DOHH2 (cell line): ENCODE results near the gene CSNK2A1.

ENCODE experiments used
- H3F3A ChIP-seq: fragments of 200-600 bp; sonication (generic), shearing (Covaris generic); 2 replicates; pipeline ENCODE4 v1.6.0; 2016; ENCODE audit warnings: antibody characterized with exemption, mild to moderate bottlenecking; ENCODE audit not compliant: control insufficient read depth, insufficient read depth
- H3K27ac ChIP-seq: fragments of 200-600 bp; sonication (generic); 2 replicates; pipeline ENCODE4 v1.5.1; 2014; ENCODE audit warnings: low read depth, mild to moderate bottlenecking, low read length, moderate library complexity
- H3K27me3 ChIP-seq: fragments of 200-600 bp; sonication (generic); 2 replicates; pipeline ENCODE4 v1.6.1; 2014; ENCODE audit warnings: mild to moderate bottlenecking, low read length, mixed read lengths; ENCODE audit not compliant: control insufficient read depth
- H3K36me3 ChIP-seq: fragments of 200-600 bp; sonication (generic); 2 replicates; pipeline ENCODE4 v1.6.1; 2014; ENCODE audit warnings: mild to moderate bottlenecking, low read length, moderate library complexity, mixed read lengths; ENCODE audit not compliant: control insufficient read depth
- H3K4me1 ChIP-seq: fragments of 200-600 bp; sonication (generic); 2 replicates; pipeline ENCODE4 v1.6.1; 2014; ENCODE audit warnings: mild to moderate bottlenecking, low read length, mixed read lengths; ENCODE audit not compliant: control insufficient read depth
- H3K4me2 ChIP-seq: fragments of 200-600 bp; sonication (generic); 2 replicates; pipeline ENCODE4 v1.6.0; 2014; ENCODE audit warnings: mild to moderate bottlenecking, low read length, moderate library complexity
- H3K4me3 ChIP-seq: fragments of 200-600 bp; sonication (generic); 2 replicates; pipeline ENCODE4 v1.5.1; 2014; ENCODE audit warnings: mild to moderate bottlenecking, low read length, mixed read lengths
- H3K79me2 ChIP-seq: fragments of 200-600 bp; sonication (generic); 2 replicates; pipeline ENCODE4 v1.6.1; 2014; ENCODE audit warnings: mild to moderate bottlenecking, low read length, mixed read lengths; ENCODE audit not compliant: control insufficient read depth
- H3K9me2 ChIP-seq: fragments of 200-600 bp; sonication (generic); replicated peaks from 2 replicates; pipeline ENCODE4 v1.6.1; 2014; ENCODE audit warnings: mild to moderate bottlenecking, low read length, mixed read lengths; ENCODE audit not compliant: control insufficient read depth
- H3K9me3 ChIP-seq: fragments of 200-600 bp; sonication (generic); 2 replicates; pipeline ENCODE4 v1.6.1; 2014; ENCODE audit warnings: antibody characterized with exemption, low read length, mixed read lengths; ENCODE audit not compliant: control insufficient read depth, insufficient read depth
- H4K20me1 ChIP-seq: fragments of 200-600 bp; sonication (generic); 2 replicates; pipeline ENCODE4 v1.6.0; 2014; ENCODE audit warnings: low read depth, mild to moderate bottlenecking, antibody characterized with exemption, low read length, moderate library complexity; ENCODE audit not compliant: control insufficient read depth, insufficient read depth
- EZH2phosphoT487 ChIP-seq: fragments of 200-600 bp; sonication (generic); IDR thresholded peaks from 2 replicates; pipeline ENCODE4 v1.6.1; 2017; ENCODE audit warnings: borderline replicate concordance, mild to moderate bottlenecking, antibody characterized with exemption, low read length, moderate library complexity, mixed read lengths
- TF ChIP-seq, protein P1 (sequence below): fragments of 200-600 bp; sonication (generic); IDR thresholded peaks from one replicate; pipeline ENCODE4 v1.5.1; 2014; ENCODE audit warnings: antibody characterized with exemption, mild to moderate bottlenecking, low read depth, low read length; ENCODE audit not compliant: poor library complexity, severe bottlenecking

CSNK2A1 gene

DNA sequence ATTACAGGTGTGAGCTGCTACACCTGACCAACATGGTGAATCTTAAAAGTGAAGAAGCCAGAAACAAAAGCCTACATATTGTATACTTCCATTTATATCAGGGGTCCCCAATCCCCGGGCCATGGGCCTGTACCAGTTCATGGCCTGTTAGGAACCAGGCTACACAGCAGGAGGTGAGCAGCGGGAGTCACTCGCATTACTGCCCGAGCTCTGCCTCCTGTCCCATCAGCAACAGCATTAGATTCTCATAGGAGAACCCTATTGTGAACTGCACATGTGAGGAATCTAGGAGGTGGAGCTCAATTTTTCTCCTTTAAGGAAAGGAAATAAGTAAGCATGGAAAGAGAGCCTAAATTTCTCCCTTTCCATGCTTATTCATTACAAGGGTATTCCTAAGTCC lies 21.7 kb downstream of the CSNK2A1 start:
- Histone ChIP-seq H3K9me3 (peaks cover 23% of the 10 kb centered on the region; the same call in 1 of the 2 replicates), H3K36me3 (peaks cover 67% of the 10 kb centered on the region), H3K4me2 (no peak overlapping the region), H3K4me1 (no peaks in the 10 kb centered on the region), H4K20me1 (no peaks in the 10 kb centered on the region; the same call in 1 of the 2 replicates), H3K9me2 (no peaks in the 10 kb centered on the region), H3K4me3 (no peak overlapping the region), H3K27ac (no peak overlapping the region), H3K79me2 (peaks cover 90% of the 10 kb centered on the region), H3K27me3 (no peaks in the 10 kb centered on the region), H3F3A (no peaks in the 10 kb centered on the region; the same call in 1 of the 2 replicates)
- TF ChIP-seq, protein P1, sequence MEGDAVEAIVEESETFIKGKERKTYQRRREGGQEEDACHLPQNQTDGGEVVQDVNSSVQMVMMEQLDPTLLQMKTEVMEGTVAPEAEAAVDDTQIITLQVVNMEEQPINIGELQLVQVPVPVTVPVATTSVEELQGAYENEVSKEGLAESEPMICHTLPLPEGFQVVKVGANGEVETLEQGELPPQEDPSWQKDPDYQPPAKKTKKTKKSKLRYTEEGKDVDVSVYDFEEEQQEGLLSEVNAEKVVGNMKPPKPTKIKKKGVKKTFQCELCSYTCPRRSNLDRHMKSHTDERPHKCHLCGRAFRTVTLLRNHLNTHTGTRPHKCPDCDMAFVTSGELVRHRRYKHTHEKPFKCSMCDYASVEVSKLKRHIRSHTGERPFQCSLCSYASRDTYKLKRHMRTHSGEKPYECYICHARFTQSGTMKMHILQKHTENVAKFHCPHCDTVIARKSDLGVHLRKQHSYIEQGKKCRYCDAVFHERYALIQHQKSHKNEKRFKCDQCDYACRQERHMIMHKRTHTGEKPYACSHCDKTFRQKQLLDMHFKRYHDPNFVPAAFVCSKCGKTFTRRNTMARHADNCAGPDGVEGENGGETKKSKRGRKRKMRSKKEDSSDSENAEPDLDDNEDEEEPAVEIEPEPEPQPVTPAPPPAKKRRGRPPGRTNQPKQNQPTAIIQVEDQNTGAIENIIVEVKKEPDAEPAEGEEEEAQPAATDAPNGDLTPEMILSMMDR, result no peak
- TF ChIP-seq EZH2phosphoT487, result no peak

DNA sequence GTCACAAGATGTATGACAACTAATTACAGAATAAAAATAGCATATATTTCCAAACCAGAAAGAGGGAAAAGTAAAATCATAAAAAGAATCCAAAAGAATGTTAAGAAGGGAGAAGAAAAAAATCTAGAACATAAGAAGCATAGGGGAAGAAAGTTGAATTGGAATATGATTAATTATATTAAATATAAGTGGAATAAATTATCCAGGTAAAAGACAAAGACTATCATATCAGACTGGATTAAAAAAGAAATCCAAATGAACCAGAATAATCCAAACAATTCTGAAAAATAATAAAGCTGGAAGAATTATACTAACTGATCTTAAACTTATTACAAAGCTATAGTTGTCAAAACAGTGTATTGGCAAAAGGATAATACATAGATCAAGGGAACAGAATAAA lies 23.6 kb downstream of the CSNK2A1 start:
- no peaks in the 10 kb centered on the region for H3K4me1 ChIP-seq
- H3K9me3 ChIP-seq, result peaks cover 23% of the 10 kb centered on the region; the same call in 1 of the 2 replicates

DNA sequence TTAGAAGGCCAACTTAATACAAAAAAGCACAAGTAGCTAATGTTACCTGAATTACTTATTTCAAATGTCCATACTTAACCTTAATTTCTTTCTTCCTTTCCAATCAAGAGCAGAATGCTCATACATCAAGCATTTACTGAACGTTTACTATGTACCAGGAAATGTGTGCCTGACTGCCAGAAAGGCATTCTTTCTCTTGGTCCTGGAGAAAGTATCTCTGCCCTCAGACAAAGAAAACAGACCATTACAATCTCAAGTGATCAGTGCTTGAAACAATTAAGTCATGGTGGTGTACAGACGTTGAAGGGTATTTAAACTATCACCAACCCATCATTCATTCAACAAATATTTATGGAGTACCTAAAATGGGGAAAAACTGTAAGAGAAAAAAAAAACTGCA lies 26.4 kb downstream of the CSNK2A1 start:
- Histone ChIP-seq H3K36me3 (peaks cover 56% of the 10 kb centered on the region), H3K4me1 (peaks cover 11% of the 10 kb centered on the region), H3K27ac (no peak overlapping the region), H4K20me1 (peaks cover 23% of the 10 kb centered on the region), H3K27me3 (no peaks in the 10 kb centered on the region), H3F3A (peaks cover 3% of the 10 kb centered on the region; the same call in 1 of the 2 replicates), H3K79me2 (peaks cover 97% of the 10 kb centered on the region), H3K4me3 (no peak overlapping the region), H3K9me3 (peaks cover 19% of the 10 kb centered on the region; the same call in 1 of the 2 replicates), H3K9me2 (no peaks in the 10 kb centered on the region), H3K4me2 (no peak overlapping the region)
- TF ChIP-seq, protein P1, result no peak
- no peak for TF ChIP-seq EZH2phosphoT487

More for the DNA sequence above, 23.6 kb downstream of the CSNK2A1 start:
- H3K9me2 ChIP-seq, result no peaks in the 10 kb centered on the region
- peaks cover 76% of the 10 kb centered on the region for H3K36me3 ChIP-seq
- H4K20me1 ChIP-seq, result peaks cover 5% of the 10 kb centered on the region
- peaks cover 96% of the 10 kb centered on the region for H3K79me2 ChIP-seq
- H3K4me2 ChIP-seq, result no peak overlapping the region
- H3K27ac ChIP-seq, result no peak overlapping the region
- TF ChIP-seq, protein P1, result no peak
- no peak for TF ChIP-seq EZH2phosphoT487
- no peaks in the 10 kb centered on the region; the same call in 1 of the 2 replicates for H3F3A ChIP-seq
- H3K4me3 ChIP-seq, result no peak overlapping the region
- H3K27me3 ChIP-seq, result no peaks in the 10 kb centered on the region
